Aorta (tissue), 5 donors: ENCODE data around the gene ADCK1. TPM values are rescaled to one million over a fixed set of nuclear protein-coding genes. Genes with fewer than 3 reads are reported as not detected.
"Not testable (repeated sequence)": the region's sequence is repeated elsewhere in the genome, so short reads cannot be mapped to it uniquely, and the experiment has no call there.

Source experiments
- ATAC-seq: fragments of 200-7000 bp; cut with Tn5 transposase; one replicate; pipeline ENCODE4 v1.9.1; 2022; ENCODE audit warnings: moderate library complexity; ENCODE audit not compliant: low FRiP score
- DNase-seq, 2 donors: peaks; one replicate each; pipeline ENCODE4 v3.0.0-alpha.2; 2020
- H3K27ac ChIP-seq, 2 donors: one replicate each; pipeline ENCODE4 v1.5.1; 2013; ENCODE audit warnings: low read length in 2 of 2, mild to moderate bottlenecking in 2 of 2, moderate library complexity in 2 of 2, control low read depth in 1 of 2, inconsistent platforms in 1 of 2, low read depth in 1 of 2
- H3K27me3 ChIP-seq, 2 donors: one replicate each; pipeline ENCODE4 v1.6.1; 2013; ENCODE audit warnings: control low read depth in 1 of 2, low read length in 1 of 2, mild to moderate bottlenecking in 1 of 2, moderate library complexity in 1 of 2; ENCODE audit not compliant: insufficient read depth in 2 of 2, control insufficient read depth in 1 of 2
- H3K36me3 ChIP-seq, 2 donors: one replicate each; pipeline ENCODE4 v1.6.1; 2013; ENCODE audit warnings: control low read depth in 1 of 2, low read length in 1 of 2, mild to moderate bottlenecking in 1 of 2; ENCODE audit not compliant: insufficient read depth in 2 of 2, control insufficient read depth in 1 of 2
- H3K4me1 ChIP-seq, 2 donors: one replicate each; pipeline ENCODE4 v1.6.1; 2013; ENCODE audit warnings: low read length in 2 of 2, control low read depth in 1 of 2, mild to moderate bottlenecking in 1 of 2, moderate library complexity in 1 of 2; ENCODE audit not compliant: insufficient read depth in 2 of 2, control insufficient read depth in 1 of 2
- H3K4me3 ChIP-seq, 2 donors: one replicate each; pipeline ENCODE4 v1.5.1; 2013; ENCODE audit warnings: low read length in 2 of 2, control low read depth in 1 of 2, mild to moderate bottlenecking in 1 of 2
- H3K9me3 ChIP-seq: one replicate; pipeline ENCODE4 v1.6.1; 2013; ENCODE audit warnings: mild to moderate bottlenecking, low read length; ENCODE audit not compliant: control insufficient read depth
- WGBS, 2 donors: extraction: QIAGEN DNeasy Blood & Tissue Kit; methylation state at CpG; one replicate each; pipeline ENCODE4 v1.1.7; 2013; 5-methylcytosine and 5-hydroxymethylcytosine counted together
- intact Hi-C, 2 donors: fragments of 100-400 bp; cut with DNase I; formaldehyde crosslinking; loops; one replicate each; pipeline versions ENCODE4 v1.14.2 to v1.15.0; 2022
- polyA plus RNA-seq, 2 donors: library from polyadenylated mRNA; stranded (reverse); fragments of 200-250 nt; gene quantifications; one replicate each; pipeline ENCODE4 v1.2.3, GENCODE V29; 2013
- total RNA-seq, 2 donors: library from RNA; stranded (reverse); fragmentation: NEBNext Ultra II Directional; extraction: Animal tissue kit (Norgen Biotek cat#: 25700); gene quantifications; one replicate each; pipeline ENCODE4 v1.2.1, GENCODE V29; 2021
- donor health status: healthy with polysubstance abuse.
- donor health status: Bipolar disorder and iron deficiency.
- donor health status: DM: no; HTN: no; CAD: no.
- donor health status: DM: no; HTN: no; CAD: no.
- donor health status: DM: yes; HTN: yes; CAD: no.

ADCK1 gene
- total and polyA plus RNA-seq, 4 donors: 2.4 to 7.3 (median 4.5) TPM

- Histone ChIP-seq H3K27me3 (peaks cover 0 to 2% of the 10 kb centered on the region in 2 donors), H3K4me1 (no peaks in the 10 kb centered on the region), H3K9me3 (peaks cover 1% of the 10 kb centered on the region), H3K4me3 (no peak overlapping the region), H3K27ac (no peak overlapping the region), H3K36me3 (no peaks in the 10 kb centered on the region)
- WGBS, 2 donors: 44 to 47% methylated on average over 5 of the region's 5 CpGs
- intact Hi-C loops: no loop called here
- ATAC-seq: no peak
- DNase-seq: no peak
Measured at GRCh38 chr14:77950371-77951063, 150.6 kb downstream of the ADCK1 start.

- WGBS, 2 donors: 51 to 53% methylated on average over 13 of the region's 13 CpGs
Measured at GRCh38 chr14:77955816-77956484, 156.0 kb downstream of the ADCK1 start.

GRCh38 chr14:77959686-77960085, 159.8 kb downstream of the ADCK1 start:
- H3K9me3 ChIP-seq, H3K27ac ChIP-seq, H3K4me3 ChIP-seq, intact Hi-C loops, DNase-seq, H3K4me1 ChIP-seq, H3K36me3 ChIP-seq, ATAC-seq, H3K27me3 ChIP-seq: not testable (repeated sequence)
- 48 to 51% methylated on average over 3 of the region's 3 CpGs for WGBS, 2 donors

More at GRCh38 chr14:77955816-77956484, 156.0 kb downstream of the ADCK1 start:
- DNase-seq (no peak), ATAC-seq (no peak)
- Histone ChIP-seq H3K9me3 (no peaks in the 10 kb centered on the region), H3K4me3 (no peak overlapping the region), H3K27ac (no peak overlapping the region), H3K36me3 (no peaks in the 10 kb centered on the region), H3K4me1 (no peaks in the 10 kb centered on the region), H3K27me3 (no peaks in the 10 kb centered on the region)
- intact Hi-C loops: no loop called here

- no peaks in the 10 kb centered on the region for H3K27me3 ChIP-seq
- no peaks in the 10 kb centered on the region for H3K36me3 ChIP-seq
- H3K9me3 ChIP-seq: no peaks in the 10 kb centered on the region
- H3K27ac ChIP-seq: no peak overlapping the region
- H3K4me3 ChIP-seq: no peak overlapping the region
- no peaks in the 10 kb centered on the region for H3K4me1 ChIP-seq
- 76 to 77% methylated on average over 9 of the region's 9 CpGs for WGBS, 2 donors
- ATAC-seq: no peak
- intact Hi-C loops: no loop called here
- DNase-seq: no peak
Measured at GRCh38 chr14:77961847-77962580, 162.1 kb downstream of the ADCK1 start.

DNA sequence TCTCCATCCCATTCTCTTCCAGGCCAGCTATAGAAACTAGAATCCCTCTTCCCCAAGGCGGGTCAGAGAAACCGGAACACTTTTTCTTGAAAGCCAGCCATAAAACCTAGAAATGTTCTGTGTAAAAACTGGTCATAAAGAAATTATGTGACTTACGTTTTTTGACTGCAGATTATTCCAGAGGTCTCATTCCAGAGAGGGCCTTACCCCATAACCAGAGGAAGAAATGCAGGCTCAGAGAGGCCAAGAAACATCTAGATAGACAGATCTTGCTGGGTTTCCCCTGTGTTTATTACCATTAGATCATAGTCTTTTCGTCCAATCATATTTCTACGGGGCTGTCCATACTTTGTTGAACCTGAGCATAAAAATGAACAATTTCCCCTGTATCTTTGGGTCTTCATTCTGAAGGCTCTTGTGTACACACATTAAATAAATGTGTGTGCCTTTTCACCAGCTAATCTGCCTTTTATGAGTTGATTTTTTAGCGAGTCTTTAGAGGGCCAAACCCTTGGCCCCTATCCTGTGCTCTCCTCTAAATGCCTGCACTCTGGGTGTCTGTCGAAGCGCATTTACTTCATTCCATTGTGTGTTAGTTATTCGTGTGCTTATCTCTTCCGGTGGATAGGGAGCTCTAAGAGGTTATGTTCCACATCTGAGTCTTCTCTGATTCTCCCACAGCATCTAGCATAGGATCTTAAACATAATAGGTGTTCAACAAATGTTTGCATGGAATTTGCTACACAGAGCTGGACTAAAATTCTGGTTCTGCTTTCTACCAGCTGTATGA, 163.0 kb downstream of the ADCK1 start:
- no peak for ATAC-seq
- WGBS, 2 donors: 71 to 72% methylated on average over 10 of the region's 10 CpGs

GRCh38 chr14:77964586-77964985, 164.7 kb downstream of the ADCK1 start:
- no peaks in the 10 kb centered on the region for H3K9me3 ChIP-seq
- DNase-seq: no peak
- ATAC-seq: no peak
- 95 to 97% methylated on average over 3 of the region's 3 CpGs for WGBS, 2 donors
- no peak overlapping the region for H3K4me3 ChIP-seq
- peaks cover 0 to 2% of the 10 kb centered on the region in 2 donors for H3K27me3 ChIP-seq
- H3K4me1 ChIP-seq: no peaks in the 10 kb centered on the region
- no peak overlapping the region for H3K27ac ChIP-seq
- intact Hi-C loops: no loop called here
- H3K36me3 ChIP-seq: no peaks in the 10 kb centered on the region

More for the DNA sequence above, 163.0 kb downstream of the ADCK1 start:
- Histone ChIP-seq H3K27me3 (no peaks in the 10 kb centered on the region), H3K27ac (no peak overlapping the region), H3K4me3 (no peak overlapping the region), H3K36me3 (no peaks in the 10 kb centered on the region), H3K9me3 (no peaks in the 10 kb centered on the region), H3K4me1 (no peaks in the 10 kb centered on the region)
- intact Hi-C loops: no loop called here
- no peak for DNase-seq

DNA sequence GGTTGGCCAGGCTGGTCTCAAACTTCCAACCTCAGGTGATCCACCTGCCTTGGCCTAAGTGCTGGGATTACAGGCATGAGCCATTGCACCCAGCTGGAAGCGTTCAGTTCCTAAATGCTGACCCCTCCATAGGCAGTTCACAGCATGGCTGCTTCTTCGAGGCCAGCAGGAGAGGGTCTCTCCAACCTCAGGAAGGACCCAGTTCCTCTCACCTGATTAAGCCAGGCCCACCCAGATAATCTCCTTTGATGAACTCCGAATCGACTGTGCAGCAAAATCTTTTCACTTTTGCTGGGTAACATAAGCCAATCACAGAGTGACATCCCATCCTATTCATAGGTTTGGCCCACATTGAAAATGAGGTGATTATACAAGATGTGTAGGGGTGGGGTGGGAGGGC, 165.1 kb downstream of the ADCK1 start:
- Histone ChIP-seq H3K27ac (no peak overlapping the region), H3K4me3 (no peak overlapping the region), H3K27me3 (peaks cover 0 to 2% of the 10 kb centered on the region in 2 donors), H3K9me3 (no peaks in the 10 kb centered on the region), H3K36me3 (no peaks in the 10 kb centered on the region), H3K4me1 (no peaks in the 10 kb centered on the region)
- ATAC-seq: no peak
- intact Hi-C loops: no loop called here
- WGBS, 2 donors: 96 to 97% methylated on average over 4 of the region's 4 CpGs
- no peak for DNase-seq

DNA sequence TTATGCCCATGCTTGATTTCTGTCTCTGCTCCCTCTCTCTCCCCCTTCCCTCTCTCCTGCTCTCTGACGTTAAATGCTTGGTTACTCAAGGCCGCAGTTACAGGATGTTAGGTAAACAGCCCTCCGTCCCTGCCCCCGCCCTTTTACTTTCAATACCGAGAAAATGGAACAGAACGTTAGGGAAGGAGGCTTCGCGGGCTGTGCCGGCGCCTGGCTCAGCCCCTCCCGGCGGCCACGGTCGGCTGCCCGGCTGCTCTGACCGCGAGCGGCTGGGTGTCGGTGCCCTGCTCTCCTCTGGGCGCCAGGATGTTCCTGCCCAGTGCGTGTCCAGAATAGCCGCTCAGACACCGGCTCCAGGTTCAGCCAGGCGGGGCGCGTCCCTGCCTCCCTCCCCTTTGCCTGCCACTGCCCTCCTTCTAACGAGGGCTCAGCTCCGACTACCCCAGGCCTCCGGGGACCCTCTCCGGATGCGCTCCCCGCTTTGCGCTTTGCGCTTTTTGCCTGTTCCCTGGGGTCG, 166.1 kb downstream of the ADCK1 start:
- 0 to 1% methylated on average over 35 of the region's 35 CpGs for WGBS, 2 donors
- peaks cover 0 to 2% of the 10 kb centered on the region in 2 donors for H3K27me3 ChIP-seq
- intact Hi-C loops: no loop called here
- no peaks in the 10 kb centered on the region for H3K36me3 ChIP-seq
- no peak for DNase-seq
- no peaks in the 10 kb centered on the region for H3K4me1 ChIP-seq
- peak; percentile 69 for ATAC-seq
- no peak overlapping the region for H3K27ac ChIP-seq
- H3K4me3 ChIP-seq: no peak overlapping the region
- H3K9me3 ChIP-seq: no peaks in the 10 kb centered on the region
